Mucosa of descending colon (tissue), 3 donors: ENCODE results near the gene SLAIN2. TPM values are rescaled to one million over a fixed set of nuclear protein-coding genes. Genes with fewer than 3 reads are reported as not detected.
A peak's percentile ranks its signal among the peaks of the same experiment; 100 is the strongest.

ENCODE experiments used
- ATAC-seq: fragments of 200-7000 bp; cut with Tn5 transposase; one replicate; pipeline ENCODE4 v1.9.1; 2020; ENCODE audit warnings: mild to moderate bottlenecking, moderate library complexity
- DNase-seq, 3 donors: peaks; one replicate each; pipeline ENCODE4 v3.0.0-alpha.2; 2020
- H3K36me3 ChIP-seq: fragments of 200-600 bp; one replicate; pipeline ENCODE4 v1.8.0; 2021; ENCODE audit warnings: low read depth, mild to moderate bottlenecking
- H3K4me1 ChIP-seq: fragments of 200-600 bp; one replicate; pipeline ENCODE4 v1.8.0; 2021; ENCODE audit warnings: low read depth, mild to moderate bottlenecking
- H3K4me3 ChIP-seq: fragments of 200-600 bp; one replicate; pipeline ENCODE4 v1.8.0; 2021; ENCODE audit warnings: mild to moderate bottlenecking
- H3K9me3 ChIP-seq: fragments of 200-600 bp; one replicate; pipeline ENCODE4 v1.8.0; 2021; ENCODE audit warnings: mild to moderate bottlenecking
- CTCF ChIP-seq: fragments of 200-600 bp; IDR thresholded peaks from one replicate; pipeline ENCODE4 v1.8.0; 2022; ENCODE audit warnings: antibody characterized with exemption, mild to moderate bottlenecking
- intact Hi-C, 2 donors: fragments of 100-400 bp; cut with DNase I in 1 of 2; cut with micrococcal nuclease in 1 of 2; formaldehyde crosslinking; loops; one replicate each; pipeline versions ENCODE4 v1.11.0 to v1.11.1; 2022; cut with DNase I, micrococcal nuclease
- total RNA-seq, 3 donors: library from RNA; stranded (reverse); fragmentation: NEBNext Ultra II Directional in 2 of 3; extraction: Animal tissue kit (Norgen Biotek cat#: 25700) in 2 of 3; gene quantifications; one replicate each; pipeline versions ENCODE4 v1.2.1 to v1.2.4, GENCODE V29; 2021 to 2023
- donor health status: DM: no; HTN: no; CAD: no; lungs with moderate emphysema.
- donor health status: DM: no; HTN: no; CAD: no.
- donor health status: DM: no; HTN: yes; CAD: no.

SLAIN2 gene
- total RNA-seq, 3 donors from 2014 or later, result 73.5 to 153 (median 90.6) TPM

- ATAC-seq (no peak), DNase-seq (no peak)
- TF ChIP-seq CTCF, result no peak
- intact Hi-C loops, result no loop called here
- Histone ChIP-seq H3K4me3 (no peak overlapping the region), H3K36me3 (no peaks in the 10 kb centered on the region), H3K4me1 (no peaks in the 10 kb centered on the region), H3K9me3 (no peaks in the 10 kb centered on the region)
Measured at GRCh38 chr4:48361012-48361400, 19.7 kb downstream of the SLAIN2 start.

- ATAC-seq (no peak), DNase-seq (no peak)
- peaks cover 17% of the 10 kb centered on the region for H3K4me1 ChIP-seq
- intact Hi-C loops, result no loop called here
- H3K36me3 ChIP-seq, result no peaks in the 10 kb centered on the region
- no peak for TF ChIP-seq CTCF
- no peaks in the 10 kb centered on the region for H3K9me3 ChIP-seq
- H3K4me3 ChIP-seq, result no peak overlapping the region
Measured at GRCh38 chr4:48366611-48367010, 25.3 kb downstream of the SLAIN2 start.

GRCh38 chr4:48367016-48367415 lies 25.7 kb downstream of the SLAIN2 start:
- Histone ChIP-seq H3K36me3 (no peaks in the 10 kb centered on the region), H3K9me3 (no peaks in the 10 kb centered on the region), H3K4me3 (no peak overlapping the region), H3K4me1 (peaks cover 18% of the 10 kb centered on the region)
- intact Hi-C loops, result no loop called here
- DNase-seq (peak in 1 of 3 donors; percentile 26), ATAC-seq (peak; percentile 81)
- no peak for TF ChIP-seq CTCF

GRCh38 chr4:48368389-48368788 lies 27.1 kb downstream of the SLAIN2 start:
- H3K4me1 ChIP-seq, result peaks cover 23% of the 10 kb centered on the region
- intact Hi-C loops, result no loop called here
- H3K4me3 ChIP-seq, result no peak overlapping the region
- no peaks in the 10 kb centered on the region for H3K9me3 ChIP-seq
- TF ChIP-seq CTCF, result no peak
- ATAC-seq (no peak), DNase-seq (no peak)
- no peaks in the 10 kb centered on the region for H3K36me3 ChIP-seq

GRCh38 chr4:48369248-48369647 lies 27.9 kb downstream of the SLAIN2 start:
- intact Hi-C loops, result no loop called here
- DNase-seq (no peak), ATAC-seq (no peak)
- no peaks in the 10 kb centered on the region for H3K36me3 ChIP-seq
- no peak for TF ChIP-seq CTCF
- no peak overlapping the region for H3K4me3 ChIP-seq
- H3K4me1 ChIP-seq, result peaks cover 28% of the 10 kb centered on the region
- H3K9me3 ChIP-seq, result no peaks in the 10 kb centered on the region

- ATAC-seq (no peak), DNase-seq (no peak)
- intact Hi-C loops, result no loop called here
- peaks cover 33% of the 10 kb centered on the region for H3K4me1 ChIP-seq
- no peak overlapping the region for H3K4me3 ChIP-seq
- H3K9me3 ChIP-seq, result no peaks in the 10 kb centered on the region
- no peak for TF ChIP-seq CTCF
- no peaks in the 10 kb centered on the region for H3K36me3 ChIP-seq
Measured at GRCh38 chr4:48369771-48370170, 28.4 kb downstream of the SLAIN2 start.
